Stromal cell of bone marrow (primary cell): ENCODE results near the gene FNDC3B.

Source experiments
- DNase-seq: peaks from one replicate; pipeline ENCODE4 v3.0.0-alpha.2; 2012; ENCODE audit warnings: low read depth

FNDC3B gene

DNA sequence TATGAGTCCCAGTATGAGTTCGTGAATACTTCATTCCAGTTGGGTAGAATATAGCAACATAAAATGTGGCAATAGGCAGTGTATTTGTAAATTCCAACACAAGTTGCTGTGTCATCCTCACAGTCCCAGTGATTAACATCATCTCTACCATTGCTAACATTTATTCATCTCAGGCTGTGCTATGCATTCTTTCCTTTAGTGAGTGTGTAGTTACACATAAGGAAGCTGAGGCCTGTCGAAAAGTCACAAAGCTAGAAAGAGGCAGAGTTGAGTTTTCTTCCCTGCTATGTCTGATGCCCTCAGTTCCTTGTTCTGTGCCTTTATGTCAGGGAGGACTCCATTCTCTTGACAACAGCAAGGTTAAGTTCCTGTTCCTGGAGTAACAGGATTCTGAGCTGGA lies 96.4 kb downstream of the FNDC3B start:
- peak; percentile 59 for DNase-seq

DNA sequence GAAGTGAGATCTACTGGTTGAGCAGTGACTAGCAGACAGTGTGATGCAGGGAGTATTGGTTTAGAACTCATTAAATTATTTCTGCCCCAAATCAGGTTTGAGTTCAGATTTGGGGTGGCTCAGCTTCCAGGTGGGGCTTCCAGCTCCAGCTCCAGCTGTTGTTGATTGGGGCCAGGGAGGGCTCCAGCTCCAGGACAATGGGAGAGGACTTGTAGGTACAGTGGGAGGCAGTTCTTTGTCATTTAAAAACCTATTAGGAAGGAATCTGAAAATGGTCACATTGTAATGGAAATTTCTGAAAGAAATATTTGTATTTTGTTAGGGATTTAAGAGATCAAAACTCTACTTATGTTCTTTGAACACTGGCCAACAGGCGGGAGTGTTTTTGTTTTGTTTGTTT lies 97.0 kb downstream of the FNDC3B start:
- no peak for DNase-seq

DNA sequence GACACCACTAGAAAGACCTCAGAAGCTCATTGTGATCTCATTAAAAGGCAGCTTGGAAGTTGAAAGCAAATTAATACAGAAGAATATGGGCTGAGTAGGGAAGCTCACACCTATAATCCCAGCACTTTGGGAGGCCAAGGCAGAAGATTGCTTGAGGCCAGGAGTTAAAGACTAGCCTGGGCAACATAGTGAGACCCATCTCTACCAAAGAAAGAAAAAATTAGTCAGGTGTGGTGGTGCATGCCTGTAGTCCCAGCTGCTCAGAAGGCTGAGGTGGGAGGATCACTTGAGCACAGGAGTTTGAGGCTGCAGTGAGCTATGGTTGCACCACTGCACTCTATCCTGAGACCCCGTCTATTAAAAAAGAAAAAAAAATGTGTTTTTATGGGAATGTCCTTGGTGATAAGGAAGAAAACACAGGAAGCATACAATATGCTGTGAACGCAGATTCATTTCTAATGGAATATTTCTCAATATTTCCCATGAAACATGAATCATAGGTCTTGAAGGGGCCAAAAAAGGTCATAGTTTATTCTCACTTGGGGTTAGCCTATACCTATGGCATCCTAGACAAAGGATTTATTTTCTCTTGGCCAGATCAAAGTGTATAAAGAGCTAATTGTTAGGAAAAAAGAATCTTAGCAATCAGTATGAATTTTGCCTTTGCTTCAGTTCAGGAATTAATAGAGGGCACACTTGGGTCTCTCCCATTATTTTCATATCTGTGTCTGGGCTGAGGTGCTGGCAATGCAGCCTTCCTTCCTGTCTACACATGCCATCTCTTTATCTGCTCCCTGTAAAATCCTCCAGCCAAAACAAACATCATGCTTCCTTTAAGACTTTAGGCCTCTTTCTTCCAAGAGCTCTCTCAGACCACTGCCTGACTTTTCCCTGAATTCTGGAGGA lies 98.2 kb downstream of the FNDC3B start:
- DNase-seq: no peak

DNA sequence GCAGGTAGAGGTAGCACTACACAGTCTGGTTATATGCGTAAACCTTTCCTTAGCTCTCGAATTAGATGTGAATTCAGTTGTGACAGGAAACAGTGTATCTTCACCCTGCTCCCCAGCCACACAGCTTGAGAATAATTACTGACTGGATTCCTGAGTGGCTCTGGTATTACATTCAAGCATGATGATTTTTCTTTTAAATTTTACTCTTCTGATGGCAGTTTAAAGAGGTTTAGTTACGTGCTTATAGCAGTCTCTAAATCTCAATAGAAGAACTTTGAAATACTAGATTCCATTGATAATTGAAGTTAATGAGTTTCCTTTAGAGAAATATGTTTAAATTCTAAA lies 98.8 kb downstream of the FNDC3B start:
- DNase-seq: no peak

DNA sequence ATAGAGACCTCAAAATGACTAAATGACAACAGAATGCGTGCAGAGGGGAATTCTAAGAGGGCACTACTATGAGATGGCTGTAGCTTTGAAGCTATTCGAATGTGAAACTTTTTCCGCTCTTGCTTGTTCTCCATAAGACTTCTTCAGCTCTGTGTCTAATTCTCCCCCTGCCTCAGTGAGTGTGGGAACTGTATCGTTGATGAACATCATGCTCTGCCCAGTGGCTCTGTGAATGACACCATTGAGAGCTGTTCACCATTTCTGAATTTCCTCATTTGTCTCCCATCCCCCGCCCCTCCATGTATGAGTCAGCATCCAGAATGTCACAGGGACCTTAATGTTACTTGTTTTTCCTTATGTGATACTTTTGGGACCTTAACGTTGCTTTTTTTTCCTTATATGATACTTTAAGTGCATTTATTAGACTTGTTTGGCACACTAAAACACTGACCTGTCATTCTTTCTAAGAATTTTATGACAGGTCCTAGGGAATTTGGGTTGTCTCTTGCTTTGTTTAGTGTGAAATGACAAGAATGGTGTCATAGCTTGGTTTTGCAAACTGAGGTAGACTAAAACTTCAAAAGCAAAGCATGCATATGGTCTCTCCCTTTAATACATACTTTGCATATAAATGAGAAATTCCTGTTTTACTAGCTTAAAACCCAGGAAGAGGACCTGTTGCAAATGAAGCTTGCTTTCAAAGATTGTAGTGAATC lies 99.6 kb downstream of the FNDC3B start:
- no peak for DNase-seq

DNA sequence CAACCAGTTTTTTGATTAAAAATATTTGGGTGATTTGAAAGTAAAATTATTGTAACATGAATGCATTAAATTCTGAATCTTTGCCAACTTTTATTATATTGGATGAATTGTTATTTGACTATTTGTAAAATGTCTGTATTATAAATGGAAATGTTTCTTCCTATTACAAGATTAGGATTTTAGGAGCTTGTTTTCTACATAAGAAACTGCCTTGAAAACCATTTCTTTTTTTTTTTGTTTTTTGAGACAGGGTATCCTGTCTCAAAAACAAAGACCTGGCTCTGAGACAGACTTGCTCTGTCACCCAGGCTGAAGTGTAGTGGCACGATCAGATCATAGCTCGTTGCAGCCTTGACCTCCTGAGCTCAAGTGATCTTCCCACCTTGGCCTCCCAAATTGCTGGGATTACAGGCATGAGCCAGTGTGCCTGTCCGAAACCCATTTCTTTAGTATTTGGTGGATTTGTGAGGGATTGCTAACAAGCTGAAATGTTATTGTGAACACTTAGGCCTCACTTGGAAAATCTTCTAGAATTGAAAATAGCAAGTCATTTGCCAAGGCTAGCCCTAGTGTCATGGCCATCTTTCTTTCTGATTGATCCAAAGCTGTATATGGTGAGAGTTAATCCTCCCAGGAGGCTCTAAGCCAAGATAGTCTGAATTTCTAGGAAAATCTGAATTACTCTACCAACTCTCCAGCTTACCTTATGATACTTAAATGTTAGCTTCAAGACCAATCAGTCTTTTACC lies 100.3 kb downstream of the FNDC3B start:
- DNase-seq: no peak

DNA sequence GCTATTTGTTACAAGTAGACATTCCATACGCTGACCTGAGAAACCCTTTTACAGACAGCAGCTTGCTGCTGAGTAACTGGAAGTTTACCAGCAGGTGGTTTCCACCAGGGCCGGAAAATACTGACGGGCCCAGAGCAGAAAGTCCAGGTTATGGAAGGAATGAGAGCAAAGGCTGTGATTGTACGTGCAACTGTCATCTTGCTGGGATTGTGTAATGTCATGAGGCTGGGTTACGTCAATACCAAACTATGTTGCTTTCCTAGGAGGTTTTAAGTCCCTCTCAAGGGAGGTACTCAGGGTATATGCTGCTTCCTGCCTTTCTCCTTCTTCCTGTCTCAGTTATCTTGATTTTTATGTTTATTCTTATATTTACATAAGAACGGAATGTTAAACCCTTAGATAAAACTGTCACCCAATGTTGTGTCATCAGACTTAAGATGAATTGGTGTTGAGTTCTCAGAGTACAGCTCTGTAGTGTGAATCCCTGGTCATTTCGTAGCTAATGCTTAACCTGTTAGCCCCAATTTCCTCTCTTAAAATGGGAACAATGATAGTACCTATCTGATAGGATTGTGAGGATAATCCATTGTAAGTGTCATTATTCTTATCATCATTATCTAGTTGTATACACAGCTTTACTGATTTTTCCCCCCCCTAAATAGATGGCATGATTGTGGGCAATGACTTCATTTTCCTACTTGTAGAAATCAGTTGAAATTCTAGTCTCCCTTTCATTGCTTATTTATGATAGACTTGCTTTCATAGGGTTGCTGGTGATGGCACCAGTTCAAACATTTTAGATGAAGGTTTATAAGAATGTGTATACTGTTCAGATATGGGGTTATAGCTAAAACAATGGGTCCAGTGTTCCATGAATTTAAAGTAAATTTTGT lies 101.4 kb downstream of the FNDC3B start:
- DNase-seq: peak; percentile 84

DNA sequence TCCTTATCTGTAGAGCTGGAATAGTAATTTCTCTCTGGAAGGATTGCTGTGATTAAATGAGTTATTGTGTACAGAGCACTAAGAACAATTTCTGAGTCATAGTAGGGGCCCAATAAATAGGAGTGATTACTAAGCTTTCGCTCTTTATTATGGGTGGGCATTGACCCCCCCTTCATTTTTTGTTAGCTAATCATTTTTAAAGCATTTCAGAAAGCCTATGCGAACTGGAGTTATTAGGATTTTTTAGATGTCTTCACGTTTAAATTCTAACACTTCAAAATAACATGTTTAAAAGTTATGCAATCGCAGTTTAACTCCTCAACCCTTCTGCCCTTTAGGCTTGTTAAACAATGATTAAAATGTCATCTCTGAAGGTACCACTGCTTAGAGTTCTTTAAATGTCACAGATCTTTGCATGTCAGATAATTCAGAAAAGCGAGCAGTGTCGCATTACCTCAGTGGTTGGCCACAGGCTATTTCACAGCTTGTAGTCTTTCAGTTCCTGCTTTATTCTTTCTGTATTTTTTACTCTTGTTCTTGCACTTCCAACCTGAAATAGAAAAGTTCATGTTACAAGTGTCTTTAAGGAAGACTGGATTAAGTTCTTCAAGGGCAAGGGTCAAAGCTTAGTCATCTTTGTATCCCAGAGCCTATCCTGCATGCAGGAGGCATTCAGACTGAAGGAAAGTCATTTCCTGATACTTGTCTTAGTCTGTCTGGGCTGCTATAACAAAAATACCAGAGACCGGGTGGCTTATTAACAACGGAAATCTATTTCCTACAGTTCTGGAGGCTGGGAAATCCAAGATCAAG lies 102.9 kb downstream of the FNDC3B start:
- no peak for DNase-seq

DNA sequence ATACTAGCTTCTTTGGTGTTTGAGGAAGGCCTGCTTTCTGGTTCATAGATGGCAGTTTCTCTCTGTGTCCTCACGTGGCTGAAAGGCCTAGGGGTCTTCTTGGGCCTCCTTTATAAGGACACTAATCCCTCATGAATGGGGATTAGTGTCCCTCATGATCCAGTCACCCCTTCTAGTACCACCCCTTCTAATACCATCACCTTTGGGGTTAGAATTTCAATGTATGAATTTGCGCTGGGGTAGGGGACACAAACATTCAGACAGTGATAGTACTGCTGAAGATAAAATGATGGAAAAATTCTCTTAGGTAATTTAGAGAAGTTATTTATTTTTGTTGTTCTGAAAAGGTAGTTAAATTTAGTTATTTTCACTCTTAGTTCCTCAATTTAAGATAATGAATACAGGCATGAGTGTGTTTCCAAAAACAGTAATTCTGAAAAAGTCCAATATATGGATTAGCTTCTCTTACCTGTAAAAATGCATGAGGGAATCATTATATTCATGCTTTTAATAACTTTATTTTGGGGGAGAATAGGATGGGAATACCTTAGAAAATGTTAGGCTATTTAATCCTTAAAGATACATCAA lies 103.6 kb downstream of the FNDC3B start:
- DNase-seq: no peak

DNA sequence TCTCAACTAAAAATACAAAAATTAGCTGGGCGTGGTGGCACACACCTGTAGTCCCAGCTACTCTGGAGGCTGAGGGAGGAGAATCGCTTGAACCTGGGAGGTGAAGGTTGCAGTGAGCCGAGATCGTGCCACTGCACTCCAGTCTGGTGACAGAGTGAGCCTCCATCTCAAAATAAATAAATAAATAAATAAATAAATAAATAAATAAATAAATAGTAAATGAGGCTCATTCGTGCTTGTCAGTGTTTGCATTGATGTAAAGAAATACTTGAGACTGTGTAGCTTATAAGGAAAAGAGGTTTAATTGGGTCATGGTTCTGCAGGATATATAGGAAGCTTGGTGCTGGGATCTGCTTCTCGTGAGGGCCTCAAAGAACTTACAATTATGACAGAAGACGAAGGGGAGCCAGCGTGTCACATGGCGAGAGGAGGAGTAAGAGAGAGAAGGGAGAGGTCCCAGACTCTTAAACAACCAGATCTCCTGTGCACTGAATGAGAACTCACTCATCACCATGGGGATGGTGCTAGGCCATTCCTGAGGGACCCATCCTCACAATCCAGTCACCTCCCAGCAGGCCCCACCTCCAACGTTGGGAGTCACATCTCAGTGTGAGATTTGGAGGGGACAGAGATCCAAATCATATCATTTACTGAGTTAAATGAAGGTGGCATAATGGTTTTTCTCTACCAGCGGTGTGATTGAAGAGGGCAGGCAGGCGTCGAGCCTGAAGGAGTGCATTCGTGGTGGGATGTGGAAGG lies 104.5 kb downstream of the FNDC3B start:
- no peak for DNase-seq

DNA sequence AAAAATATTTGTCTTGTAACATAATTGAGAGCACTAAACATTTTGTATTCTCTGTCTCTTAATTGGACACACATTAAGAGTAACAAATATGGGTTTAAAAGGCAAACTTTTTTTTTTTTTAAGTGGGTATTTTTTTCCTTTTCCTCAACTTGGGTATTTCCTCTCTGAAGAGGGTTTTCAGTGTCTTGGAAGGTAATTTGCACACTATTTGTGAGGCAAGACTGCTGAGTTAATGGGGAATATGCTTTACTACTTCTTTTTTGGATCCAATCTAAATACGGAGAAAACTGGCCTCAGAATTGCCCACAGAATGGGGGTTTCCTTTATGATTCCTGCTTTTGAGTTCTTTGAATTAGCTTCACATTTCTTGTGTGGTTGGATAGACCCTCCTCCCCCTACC lies 105.2 kb downstream of the FNDC3B start:
- no peak for DNase-seq

DNA sequence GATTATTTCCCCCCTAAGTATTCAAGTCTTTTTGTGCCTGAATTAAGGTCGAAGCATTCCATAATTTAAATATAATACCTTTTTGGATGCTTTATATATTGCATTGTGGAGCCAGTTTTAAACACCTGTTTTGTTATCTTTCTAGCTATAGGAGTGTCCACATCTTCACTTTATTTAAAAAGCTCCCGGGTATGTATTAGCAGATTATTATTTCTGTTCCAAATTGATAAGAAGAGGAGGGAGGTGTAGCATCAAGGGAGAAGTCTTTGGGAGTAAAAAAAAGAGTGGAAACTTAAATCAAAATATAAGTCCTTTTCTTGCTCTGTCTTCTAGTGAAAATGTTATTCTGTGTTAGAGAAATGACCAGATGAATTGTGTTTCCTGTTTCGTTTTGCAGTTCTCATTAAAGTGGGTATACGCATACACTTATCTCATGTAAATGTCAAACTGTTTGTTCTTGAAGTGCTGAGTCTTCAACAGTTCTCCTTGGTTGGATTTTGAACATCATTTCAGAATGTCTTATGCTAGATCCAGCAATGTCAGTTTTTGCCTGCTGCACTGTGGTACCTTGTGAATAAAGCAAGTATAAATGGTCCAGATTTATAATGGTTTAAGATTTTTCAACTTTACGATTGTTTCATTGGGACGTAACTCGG lies 105.8 kb downstream of the FNDC3B start:
- no peak for DNase-seq

DNA sequence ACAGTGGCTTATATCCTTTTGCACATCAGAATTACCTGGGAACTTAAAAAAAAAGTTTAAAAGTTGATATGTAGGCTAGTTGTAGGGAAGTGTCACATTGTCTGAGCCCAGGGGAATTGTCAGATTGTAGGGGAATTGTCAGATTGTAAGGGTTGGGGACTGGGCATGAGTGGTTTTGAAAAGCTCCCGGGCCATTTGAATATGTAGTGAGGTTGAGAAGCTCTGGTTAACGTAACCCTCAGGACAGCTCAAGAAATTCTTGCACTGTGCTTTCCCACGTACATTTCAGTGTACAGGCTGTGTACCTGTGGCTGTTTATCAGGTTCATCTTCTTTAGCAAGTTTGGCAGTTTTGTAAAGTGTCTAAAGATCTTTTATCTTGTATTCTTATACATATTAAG lies 107.0 kb downstream of the FNDC3B start:
- DNase-seq: no peak

DNA sequence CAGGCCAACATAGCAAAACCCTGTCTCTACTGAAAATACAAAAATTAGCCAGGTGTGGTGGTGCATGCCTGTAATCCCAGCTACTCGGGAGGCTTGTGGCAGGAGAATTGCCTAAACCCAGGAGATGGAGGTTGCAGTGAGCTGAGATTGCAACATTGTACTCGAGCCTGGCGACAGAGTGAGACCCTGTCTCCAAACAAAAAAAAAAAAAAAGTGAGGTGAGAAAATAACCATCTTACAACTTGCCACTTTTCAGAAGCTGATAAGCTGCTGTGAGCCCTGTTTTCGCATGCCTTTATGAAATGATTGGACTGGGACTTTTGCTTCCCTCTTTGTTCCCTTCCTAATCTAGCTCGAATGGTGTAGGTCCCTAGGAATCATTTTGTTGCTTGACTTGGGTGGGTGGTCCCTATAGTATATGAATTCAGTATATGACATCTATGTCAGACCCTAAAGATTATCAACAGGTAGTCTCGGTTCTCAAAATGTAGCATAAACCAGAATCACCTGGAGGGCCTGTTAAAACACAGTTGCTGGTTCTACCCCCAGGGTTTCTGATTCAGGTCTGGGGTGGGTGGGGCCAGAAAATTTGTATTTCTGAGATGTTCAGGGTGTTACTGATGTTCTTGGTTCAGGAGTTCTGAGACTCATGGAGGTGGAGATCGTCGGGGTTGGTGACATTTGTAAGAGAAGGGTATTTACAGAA lies 107.9 kb downstream of the FNDC3B start:
- no peak for DNase-seq

DNA sequence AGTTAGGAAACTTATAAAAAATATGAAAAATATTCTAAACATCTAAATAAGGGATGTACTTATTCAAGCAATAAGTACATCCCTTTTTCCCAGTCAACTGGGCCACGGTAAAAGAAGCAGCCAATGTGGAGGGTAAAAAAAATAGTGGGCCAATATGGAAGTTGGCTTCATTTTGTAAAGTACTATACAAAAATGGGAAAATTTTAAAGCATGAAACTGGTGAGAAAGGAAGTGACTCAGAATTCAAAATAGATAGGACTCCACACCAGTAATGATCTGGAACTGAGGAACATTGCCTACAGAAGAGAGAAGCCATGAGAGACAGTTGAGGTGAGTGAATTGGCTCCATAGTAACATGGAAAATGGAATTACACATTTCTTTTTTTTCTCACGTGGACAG lies 108.9 kb downstream of the FNDC3B start:
- DNase-seq: no peak

DNA sequence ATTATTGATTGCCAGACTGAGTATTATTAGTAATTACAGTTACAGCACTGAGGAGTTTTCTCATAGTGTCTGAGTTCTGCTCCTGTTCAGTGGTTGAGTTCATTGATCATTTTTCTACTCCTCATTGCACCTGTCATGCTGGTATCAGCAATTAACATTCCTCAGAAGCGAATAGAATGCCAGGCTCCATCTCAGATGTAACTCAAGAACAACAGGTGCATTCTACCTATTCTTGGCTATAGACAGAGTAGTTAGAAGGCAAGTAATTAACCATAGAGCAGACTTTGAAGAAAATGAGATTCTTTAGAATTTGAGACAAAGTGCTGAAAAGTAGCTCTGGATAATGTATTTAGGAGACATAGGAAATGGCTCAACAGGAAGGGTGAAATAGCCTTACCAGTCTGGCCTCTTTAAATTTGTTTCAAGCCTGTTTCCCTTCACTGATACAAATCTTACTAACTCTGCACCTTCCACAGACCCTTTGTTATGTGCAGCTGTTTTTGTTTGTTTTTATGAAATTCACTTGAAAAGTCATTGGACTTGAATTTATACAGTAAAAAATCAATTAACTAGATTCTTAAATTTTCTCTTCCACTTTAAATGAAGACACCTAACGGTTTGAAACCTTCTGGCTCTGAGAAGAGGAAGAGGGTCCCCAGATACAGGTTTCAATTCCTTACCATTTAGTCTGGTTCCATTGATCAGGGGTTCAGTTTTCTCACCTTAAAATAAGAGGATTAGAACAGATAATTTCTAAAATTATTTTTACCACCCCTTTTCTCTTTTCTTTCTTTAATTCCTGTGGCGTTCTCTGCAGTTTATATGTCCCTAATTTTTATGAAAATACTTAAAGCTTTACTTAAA lies 109.6 kb downstream of the FNDC3B start:
- DNase-seq: no peak

DNA sequence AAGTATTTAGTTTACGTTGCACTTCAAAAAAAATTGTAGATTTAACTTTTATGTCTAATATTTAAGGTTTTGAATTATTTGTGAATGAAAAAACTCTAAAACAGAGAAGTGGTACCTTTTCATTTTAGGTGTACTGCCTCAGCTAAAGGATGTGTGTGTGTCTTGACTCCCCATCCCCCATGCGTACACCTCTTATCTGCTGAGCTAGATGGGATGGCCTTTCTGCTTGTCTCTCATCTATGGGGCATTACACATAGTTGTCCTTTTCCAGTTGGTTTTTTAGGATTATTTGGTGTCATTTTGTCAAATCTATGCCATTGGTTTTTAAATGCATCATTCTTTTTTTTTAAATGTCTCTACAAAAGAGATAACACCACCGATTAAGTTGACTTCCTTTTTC lies 110.9 kb downstream of the FNDC3B start:
- DNase-seq: no peak
